ENCODE results near the gene ETS1. TPM values are rescaled to one million over a fixed set of nuclear protein-coding genes. Genes with fewer than 3 reads are reported as not detected.
A peak's percentile ranks its signal among the peaks of the same experiment; 100 is the strongest.

Gene ETS1
- total and polyA plus RNA-seq, 4 donors = 20.7 to 154 (median 78.7) TPM

- Histone ChIP-seq H3K4me1 (ENCODE audit: control insufficient read depth in 5 of 5, insufficient read depth in 5 of 5, low read length in 5 of 5) (peaks cover 2 to 49% (median 11%) of the 10 kb centered on the region in 5 donors), H3K4me3 (no peak overlapping the region), H3K27me3 (ENCODE audit: control insufficient read depth in 3 of 3, insufficient read depth in 3 of 3, low read length in 2 of 3) (no peaks in the 10 kb centered on the region), H3K36me3 (ENCODE audit: control insufficient read depth in 4 of 4, insufficient read depth in 4 of 4, low read length in 4 of 4) (no peaks in the 10 kb centered on the region), H3K9me3 (ENCODE audit: control insufficient read depth in 4 of 4, insufficient read depth in 3 of 4, low read length in 3 of 4) (no peaks in the 10 kb centered on the region), H3K27ac (ENCODE audit: low read depth in 1 of 2, low read length in 1 of 2) (no peak overlapping the region), H3K9ac (ENCODE audit: insufficient read depth in 1 of 2, low read length in 2 of 2) (no peak overlapping the region)
- ATAC-seq (ENCODE audit: insufficient read depth, low FRiP score) = no peak
- no peak for DNase-seq
- TF ChIP-seq, protein P1, sequence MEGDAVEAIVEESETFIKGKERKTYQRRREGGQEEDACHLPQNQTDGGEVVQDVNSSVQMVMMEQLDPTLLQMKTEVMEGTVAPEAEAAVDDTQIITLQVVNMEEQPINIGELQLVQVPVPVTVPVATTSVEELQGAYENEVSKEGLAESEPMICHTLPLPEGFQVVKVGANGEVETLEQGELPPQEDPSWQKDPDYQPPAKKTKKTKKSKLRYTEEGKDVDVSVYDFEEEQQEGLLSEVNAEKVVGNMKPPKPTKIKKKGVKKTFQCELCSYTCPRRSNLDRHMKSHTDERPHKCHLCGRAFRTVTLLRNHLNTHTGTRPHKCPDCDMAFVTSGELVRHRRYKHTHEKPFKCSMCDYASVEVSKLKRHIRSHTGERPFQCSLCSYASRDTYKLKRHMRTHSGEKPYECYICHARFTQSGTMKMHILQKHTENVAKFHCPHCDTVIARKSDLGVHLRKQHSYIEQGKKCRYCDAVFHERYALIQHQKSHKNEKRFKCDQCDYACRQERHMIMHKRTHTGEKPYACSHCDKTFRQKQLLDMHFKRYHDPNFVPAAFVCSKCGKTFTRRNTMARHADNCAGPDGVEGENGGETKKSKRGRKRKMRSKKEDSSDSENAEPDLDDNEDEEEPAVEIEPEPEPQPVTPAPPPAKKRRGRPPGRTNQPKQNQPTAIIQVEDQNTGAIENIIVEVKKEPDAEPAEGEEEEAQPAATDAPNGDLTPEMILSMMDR (IDR thresholded peaks at IDR 0.05; ENCODE audit: control extremely low read depth, extremely low read depth) = no peak
- 87 to 97% methylated on average over 4 of the region's 4 CpGs for WGBS, 2 donors
Measured at GRCh38 chr11:128420265-128420664, 167.1 kb downstream of the ETS1 start.

DNA sequence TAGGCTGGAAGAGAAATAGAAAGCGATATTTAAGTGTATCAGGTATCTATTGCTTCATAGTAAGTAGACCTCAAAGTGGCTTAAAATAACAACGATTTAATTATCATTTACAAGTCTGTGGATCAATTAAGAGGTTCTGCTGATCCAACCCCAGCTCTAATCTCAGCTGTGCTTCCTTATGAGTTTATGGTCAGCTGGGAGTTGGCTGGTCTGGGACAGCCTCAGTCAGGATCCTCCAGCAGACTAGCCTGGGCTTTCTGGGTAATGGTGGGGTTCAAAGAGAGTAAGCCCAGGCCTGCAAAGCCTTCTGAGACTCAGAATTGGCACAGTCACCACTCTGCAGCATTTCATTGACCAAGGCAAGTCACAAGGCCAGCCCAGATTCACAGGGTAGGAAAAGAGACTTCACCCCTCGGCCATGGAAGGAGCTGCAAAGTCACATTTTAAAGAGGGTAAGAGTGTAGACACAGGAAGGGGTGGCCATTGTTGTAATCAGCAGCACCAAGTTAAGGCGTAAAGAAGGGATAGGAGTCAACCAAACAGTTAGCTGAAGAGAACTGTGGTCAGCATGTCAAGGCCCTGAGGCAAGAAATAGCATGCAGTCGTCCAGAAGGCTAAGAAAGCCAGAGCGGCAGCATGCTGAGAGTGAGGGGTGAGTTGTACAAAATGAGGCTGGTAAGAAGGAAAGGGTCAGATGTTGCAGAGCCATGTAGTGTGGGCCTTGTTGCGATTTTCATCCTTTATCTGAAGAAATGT is 168.2 kb downstream of the ETS1 start:
- Histone ChIP-seq H3K4me3 (no peak overlapping the region), H3K27ac (ENCODE audit: low read depth in 1 of 2, low read length in 1 of 2) (no peak overlapping the region), H3K36me3 (ENCODE audit: control insufficient read depth in 4 of 4, insufficient read depth in 4 of 4, low read length in 4 of 4) (no peaks in the 10 kb centered on the region), H3K27me3 (ENCODE audit: control insufficient read depth in 3 of 3, insufficient read depth in 3 of 3, low read length in 2 of 3) (no peaks in the 10 kb centered on the region), H3K9me3 (ENCODE audit: control insufficient read depth in 4 of 4, insufficient read depth in 3 of 4, low read length in 3 of 4) (no peaks in the 10 kb centered on the region), H3K9ac (ENCODE audit: insufficient read depth in 1 of 2, low read length in 2 of 2) (no peak overlapping the region), H3K4me1 (ENCODE audit: control insufficient read depth in 5 of 5, insufficient read depth in 5 of 5, low read length in 5 of 5) (peaks cover 2 to 39% (median 5%) of the 10 kb centered on the region in 5 donors)
- 94 to 95% methylated on average over 7 of the region's 7 CpGs for WGBS, 2 donors
- no peak for ATAC-seq (ENCODE audit: insufficient read depth, low FRiP score)
- TF ChIP-seq, protein P1 (IDR thresholded peaks at IDR 0.05; ENCODE audit: control extremely low read depth, extremely low read depth) = no peak
- DNase-seq = no peak

DNA sequence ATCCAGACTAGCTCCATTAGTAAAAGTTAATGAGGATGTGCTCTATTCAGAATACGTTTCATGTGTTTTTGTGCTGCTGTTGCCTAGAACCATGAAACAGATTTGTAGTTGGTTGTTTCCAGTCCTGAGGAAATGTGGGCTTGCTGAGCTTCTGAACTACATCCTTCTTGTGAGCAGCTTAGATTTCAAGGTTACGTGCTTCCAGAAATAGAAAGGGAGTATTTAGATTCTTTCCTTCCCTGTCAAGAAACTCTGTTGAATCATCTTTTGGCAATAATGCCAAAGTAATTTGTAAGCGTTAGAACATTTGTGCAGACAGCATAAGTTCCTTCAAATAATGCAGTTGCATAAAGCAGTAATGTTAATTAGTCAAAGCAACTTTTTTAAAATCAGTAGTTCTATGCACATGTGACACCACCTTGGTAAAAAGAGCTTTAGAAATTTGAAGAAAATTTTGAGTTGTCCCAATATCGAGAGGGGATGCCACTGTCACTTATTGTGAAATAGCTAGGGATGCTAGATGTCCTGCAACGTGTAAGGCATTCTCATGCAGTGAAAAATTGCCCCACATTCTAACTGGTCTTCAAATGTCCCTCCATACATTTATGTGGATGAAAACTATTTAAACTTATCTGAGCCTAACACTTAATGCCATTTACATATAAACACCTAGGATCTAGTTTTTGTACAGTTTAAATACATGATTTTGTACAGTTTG is 169.6 kb downstream of the ETS1 start:
- DNase-seq (peak in 2 of 3 donors; percentile 47 to 59), ATAC-seq (ENCODE audit: insufficient read depth, low FRiP score) (no peak)
- 56 to 67% methylated on average over 5 of the region's 5 CpGs for WGBS, 2 donors

More for the DNA sequence above, 169.6 kb downstream of the ETS1 start:
- Histone ChIP-seq H3K4me3 (no peak overlapping the region), H3K36me3 (ENCODE audit: control insufficient read depth in 4 of 4, insufficient read depth in 4 of 4, low read length in 4 of 4) (no peaks in the 10 kb centered on the region), H3K9me3 (ENCODE audit: control insufficient read depth in 4 of 4, insufficient read depth in 3 of 4, low read length in 3 of 4) (no peaks in the 10 kb centered on the region), H3K9ac (ENCODE audit: insufficient read depth in 1 of 2, low read length in 2 of 2) (no peak overlapping the region), H3K4me1 (ENCODE audit: control insufficient read depth in 5 of 5, insufficient read depth in 5 of 5, low read length in 5 of 5) (peaks cover 2 to 26% (median 5%) of the 10 kb centered on the region in 5 donors), H3K27ac (ENCODE audit: low read depth in 1 of 2, low read length in 1 of 2) (no peak overlapping the region), H3K27me3 (ENCODE audit: control insufficient read depth in 3 of 3, insufficient read depth in 3 of 3, low read length in 2 of 3) (no peaks in the 10 kb centered on the region)
- TF ChIP-seq, protein P1 (IDR thresholded peaks at IDR 0.05; ENCODE audit: control extremely low read depth, extremely low read depth) = no peak

Data from lung (tissue), 12 donors.